ENCODE data around the gene SDK1. TPM values are rescaled to one million over a fixed set of nuclear protein-coding genes. Genes with fewer than 3 reads are reported as not detected.

Gene SDK1
- total RNA-seq, 1 donor from 2014 or later = 0.34 TPM

DNA sequence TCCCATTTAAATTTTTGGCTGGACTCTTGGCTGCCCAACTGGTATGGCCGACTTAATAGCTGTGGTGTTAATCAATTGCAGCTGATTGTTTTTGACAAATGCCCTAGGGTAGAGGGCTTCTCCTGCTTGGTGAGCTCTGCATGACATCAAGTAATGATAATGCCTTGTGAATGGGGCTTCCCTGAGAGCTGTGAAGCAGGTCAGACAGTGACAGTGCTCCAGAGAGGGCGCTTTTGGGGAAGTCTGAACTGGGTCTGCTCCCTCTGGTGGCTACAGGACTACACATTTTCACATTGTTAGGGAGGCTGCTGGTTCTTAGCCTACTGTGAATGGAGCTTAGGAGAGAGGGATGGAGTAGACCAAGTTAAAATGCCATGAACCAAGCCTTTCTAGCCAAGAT lies 98.8 kb downstream of the SDK1 start:
- intact Hi-C loops (cut with micrococcal nuclease) = loop anchor here (1.0 kb wide), 1 partner anchor 535 kb away; no protein-coding TSS in a partner anchor

DNA sequence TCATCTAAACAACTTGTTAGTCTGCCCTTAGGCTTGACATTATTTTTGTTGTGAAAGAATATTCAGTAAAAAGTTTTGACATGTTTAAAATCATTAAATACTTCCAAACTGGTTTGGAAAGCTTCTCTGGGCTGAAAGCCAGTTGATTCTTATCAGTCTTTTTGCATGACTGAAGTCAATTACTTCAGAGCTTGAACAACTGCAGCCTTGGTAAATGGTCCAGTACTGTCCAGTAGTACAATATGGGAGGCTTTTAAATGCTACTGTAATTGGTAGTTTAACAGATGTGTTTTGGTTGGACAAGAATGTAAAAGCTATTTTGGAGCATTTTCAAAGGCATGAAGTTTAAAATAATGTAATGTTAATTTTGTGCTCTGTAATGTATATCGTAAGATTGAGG lies 103.4 kb downstream of the SDK1 start:
- intact Hi-C loops (cut with micrococcal nuclease) = no loop called here

DNA sequence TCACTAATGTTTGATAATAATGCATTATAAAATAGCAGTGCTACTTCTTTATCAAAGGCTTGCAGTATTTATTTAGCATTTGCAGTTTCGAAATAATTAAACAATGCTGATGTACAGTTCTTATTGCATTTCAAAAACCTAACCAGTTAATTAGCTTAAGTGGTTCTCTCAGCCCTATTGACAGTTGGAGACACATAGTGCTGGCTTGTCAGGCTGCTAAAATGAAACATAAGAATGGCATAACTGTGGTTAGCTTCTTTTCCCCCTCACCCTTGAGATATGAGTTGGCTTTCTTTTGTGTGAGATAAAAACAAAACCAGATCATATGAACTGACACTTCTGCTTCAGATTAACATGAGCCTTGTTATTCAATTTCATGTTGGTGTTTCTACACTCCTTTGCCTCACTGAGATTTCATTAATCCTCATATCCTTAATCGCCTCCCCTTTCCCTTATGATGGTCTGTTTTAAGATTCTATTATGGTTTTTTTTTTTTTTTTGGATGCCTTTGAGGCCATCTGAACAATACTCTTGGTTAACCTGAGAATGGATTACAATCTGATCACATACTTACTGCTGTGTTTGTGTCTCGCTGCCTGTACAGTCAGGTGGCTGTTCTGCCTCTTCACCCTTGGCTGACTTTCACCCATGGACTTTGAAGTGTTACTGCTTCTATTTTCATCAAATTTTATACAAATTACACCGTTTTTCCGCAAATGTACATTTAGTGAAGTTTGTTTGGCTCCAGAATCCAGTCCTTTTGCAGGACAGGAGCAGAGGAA lies 108.0 kb downstream of the SDK1 start:
- intact Hi-C loops (cut with micrococcal nuclease) = no loop called here

DNA sequence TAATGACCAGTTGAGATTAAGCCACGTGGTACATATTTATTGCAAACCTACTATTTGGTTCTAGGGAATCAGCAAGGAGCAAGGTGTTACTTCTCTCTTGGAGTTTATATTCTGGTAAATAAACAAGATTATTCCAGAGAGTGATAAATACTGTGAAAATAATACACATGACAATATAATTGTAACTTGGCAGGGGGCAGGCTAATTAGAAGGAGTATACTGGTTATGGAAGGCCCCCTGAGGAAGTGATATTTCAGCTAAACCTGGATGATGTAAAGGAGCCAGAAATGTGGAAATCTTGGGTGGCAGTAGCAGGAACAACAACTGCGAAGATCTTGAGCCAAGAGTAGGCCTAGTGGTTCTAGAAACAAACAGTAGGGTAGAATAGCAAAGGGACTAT lies 111.8 kb downstream of the SDK1 start:
- intact Hi-C loops (cut with micrococcal nuclease) = no loop called here

DNA sequence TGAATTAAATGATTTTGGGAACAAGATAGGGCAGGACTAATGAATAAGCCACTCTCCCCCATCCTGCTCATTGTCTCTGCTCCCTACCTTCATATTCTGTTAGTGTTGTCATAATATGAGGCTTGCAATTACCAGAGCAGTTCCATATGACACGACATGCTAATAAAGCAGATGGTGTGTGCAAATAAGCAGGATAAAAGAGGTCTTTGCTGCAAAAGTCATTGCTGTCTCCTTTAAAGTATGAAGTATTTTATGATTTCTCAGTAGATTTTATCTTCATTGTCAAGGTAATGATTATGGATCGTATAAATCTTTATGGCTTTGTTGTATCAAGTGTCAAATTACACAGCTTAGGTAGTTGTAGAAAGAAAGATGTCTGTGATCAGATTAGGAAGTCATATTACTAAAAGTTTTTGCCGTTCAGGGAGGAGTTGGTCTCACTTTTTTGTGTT lies 114.8 kb downstream of the SDK1 start:
- intact Hi-C loops (cut with micrococcal nuclease) = no loop called here

DNA sequence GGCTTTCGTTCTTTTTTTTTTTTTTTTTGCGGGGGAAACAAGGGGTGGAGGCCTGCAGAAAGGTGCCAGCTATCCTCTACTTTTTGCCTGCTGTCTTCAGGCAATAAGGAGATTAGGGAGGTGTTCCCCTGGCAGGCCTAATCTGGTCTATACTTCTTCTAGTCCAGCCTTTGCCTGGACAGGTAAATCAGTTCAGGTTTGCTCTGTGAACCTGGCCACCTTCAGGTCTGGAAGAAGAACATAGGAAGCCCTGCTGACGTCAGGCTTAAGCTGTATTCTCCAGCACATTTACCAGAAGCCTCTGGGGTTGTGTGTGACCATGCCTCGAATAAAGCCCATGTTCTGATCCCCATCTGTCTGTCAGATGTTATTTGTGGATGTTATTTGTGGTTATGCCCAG lies 115.4 kb downstream of the SDK1 start:
- intact Hi-C loops (cut with micrococcal nuclease) = no loop called here

DNA sequence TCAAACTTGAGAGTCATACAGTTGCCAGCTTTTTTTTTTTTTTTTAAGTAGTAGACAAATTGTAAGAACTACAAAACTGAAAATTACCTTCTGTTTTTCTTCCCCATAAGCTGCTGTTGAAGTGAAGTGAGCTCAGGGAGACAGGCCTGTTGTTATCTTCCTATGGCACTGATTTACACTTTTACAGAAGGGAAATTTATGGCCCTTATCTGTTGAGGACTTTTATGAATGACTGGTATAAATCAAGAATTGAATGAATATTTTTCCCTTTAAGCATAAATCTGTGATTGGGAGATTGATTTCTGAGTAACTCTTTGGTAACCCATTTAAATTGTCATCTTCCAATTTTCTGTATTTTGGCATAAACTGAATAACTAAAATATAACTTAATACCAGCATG lies 124.0 kb downstream of the SDK1 start:
- intact Hi-C loops (cut with micrococcal nuclease) = no loop called here

DNA sequence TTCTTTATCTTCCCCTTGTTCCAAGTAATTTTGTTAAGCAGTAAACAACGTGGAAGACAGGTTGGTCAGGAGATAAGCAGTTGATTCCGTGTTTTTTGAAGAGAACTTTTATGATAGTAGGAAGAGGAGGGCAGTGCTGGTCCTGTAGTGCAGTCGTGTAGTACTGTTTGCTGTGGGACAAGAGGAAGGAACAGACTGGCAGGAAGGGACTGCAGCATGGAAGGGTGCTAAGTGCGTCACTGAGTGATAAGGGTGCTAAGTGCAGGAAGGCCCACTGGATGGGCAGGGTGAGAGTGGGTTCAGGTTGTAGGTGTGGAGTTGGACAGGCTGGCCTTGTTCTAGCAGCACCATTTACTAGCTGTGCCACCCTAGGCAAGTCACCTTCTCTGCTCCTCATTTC lies 125.0 kb downstream of the SDK1 start:
- intact Hi-C loops (cut with micrococcal nuclease) = no loop called here

DNA sequence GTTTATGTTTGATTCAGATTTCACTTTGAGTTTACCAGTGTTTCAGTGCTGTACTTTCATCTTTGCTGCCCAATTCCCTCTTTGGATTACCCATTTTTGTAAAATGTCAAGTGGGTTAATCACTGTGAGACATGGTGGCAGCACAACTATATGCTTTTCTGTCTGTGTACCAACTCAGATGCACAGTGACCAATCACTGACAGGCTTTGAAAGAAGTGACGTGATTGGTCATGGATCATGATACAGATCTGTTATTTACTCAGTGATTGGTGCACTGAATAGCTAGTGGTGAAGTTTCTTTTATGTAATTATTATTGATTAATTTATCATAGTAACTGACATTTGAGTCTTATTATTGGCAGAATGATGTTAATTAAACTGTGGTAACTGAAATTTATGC lies 126.9 kb downstream of the SDK1 start:
- intact Hi-C loops (cut with micrococcal nuclease) = no loop called here

DNA sequence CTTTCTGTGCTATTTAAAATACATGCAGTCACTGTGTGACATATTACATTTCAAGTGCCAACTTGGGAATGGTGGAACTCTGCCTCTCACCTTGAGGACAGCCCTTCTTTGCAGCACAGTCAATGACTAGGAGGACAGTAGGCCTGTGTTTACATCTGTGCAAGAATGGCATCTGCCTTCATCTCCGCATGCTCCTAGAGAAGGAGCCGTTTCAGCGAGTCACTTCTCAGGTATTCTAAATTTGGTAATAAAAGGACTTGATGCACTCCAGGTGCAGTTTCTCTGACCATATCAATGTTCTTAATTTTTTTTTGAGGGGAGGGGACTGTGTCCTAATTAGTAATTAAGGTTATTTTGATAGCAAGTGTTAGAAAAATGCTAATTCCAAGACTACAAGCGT lies 128.9 kb downstream of the SDK1 start:
- intact Hi-C loops (cut with micrococcal nuclease) = no loop called here

DNA sequence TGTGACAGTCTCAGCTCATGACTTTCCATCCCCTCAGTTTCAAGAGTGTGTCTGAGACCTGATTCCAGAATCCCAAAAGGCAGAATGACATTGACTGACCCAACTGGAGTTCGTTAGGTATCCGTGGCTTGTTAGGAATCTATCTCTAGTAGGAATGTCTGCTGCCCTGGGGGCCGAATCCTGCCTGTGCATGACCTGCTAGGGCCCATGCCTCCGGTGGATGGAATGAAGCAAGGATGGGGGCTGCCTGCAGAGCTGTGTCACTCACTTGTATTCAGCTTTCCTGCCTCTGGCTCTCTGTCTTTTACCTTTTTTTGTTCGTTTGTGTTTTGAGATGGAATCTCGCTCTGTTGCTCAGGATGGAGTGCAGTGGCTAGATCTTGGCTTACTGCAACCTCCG lies 129.5 kb downstream of the SDK1 start:
- intact Hi-C loops (cut with micrococcal nuclease) = no loop called here

DNA sequence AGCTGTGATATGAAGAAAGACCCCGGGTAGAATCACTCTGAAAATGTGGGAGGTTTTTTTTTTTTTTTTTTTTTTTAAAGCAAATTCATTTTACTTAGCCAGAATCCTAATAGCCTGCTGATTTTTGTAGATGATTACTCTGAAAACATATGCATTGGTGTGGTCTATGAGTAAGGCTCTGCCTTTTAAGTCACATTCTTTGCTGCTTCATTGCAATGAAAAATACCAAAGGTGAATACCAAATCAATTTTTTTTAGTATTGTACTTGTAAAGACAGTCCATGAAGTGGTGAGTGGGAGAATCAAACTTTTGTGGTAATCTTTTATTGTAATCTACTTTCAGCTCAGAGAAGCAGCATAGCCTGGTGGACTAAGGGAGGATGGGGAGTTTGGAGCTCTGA lies 130.3 kb downstream of the SDK1 start:
- intact Hi-C loops (cut with micrococcal nuclease) = no loop called here

DNA sequence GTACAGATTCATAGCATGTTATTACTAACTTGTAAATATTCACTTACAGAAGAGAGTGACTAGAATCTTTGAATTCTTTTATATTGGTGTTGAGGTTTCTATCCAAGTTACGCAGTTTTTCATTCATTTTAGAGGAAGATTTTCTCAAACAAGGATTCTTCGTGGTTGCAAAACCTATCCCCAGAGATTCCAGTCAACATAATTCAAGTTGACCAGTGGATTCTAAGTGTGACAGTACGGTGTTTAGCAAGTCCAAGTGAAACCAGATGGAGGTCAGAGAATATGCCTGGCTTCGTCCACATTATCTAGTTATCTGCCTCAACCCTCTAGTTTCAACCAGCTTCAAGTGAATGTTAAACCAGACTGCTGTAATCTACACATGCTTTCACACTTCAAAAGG lies 131.9 kb downstream of the SDK1 start:
- intact Hi-C loops (cut with micrococcal nuclease) = no loop called here

DNA sequence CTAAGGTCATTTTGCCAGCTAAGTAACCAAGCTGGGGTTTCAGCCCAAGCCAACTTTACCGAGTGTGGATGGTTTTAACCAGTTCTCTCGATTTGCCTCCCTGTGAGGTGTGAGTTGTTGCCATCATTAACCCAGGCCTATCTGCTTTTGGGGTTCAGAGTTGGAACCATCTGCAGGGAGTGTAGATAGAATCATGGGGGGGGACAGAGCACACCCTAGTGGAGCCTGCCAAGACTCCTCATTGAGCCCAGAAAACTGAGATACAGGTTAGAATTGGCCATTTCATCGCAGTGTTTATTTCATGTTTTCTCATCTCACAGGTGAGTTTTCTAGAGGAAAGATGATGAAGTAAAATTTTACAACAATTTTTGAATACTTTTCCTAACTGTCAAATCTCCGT lies 133.6 kb downstream of the SDK1 start:
- intact Hi-C loops (cut with micrococcal nuclease) = no loop called here

DNA sequence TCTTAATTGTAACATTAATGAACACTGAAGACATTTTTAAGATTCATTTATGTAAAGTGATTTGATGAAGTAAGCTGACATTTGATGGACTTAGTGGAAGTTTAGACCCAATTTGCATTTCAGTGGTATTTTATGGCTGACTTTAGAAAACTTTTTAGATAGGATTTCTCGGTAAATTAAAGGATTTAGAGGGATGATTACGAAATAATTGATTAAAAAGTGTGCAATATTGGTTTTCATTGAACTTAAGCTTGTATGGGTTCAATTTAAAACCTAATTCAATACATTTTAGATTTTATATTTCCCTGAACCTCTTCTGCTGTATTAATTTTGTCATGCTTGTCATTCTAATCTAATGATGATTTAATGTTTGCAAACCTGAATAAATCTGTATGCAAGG lies 135.1 kb downstream of the SDK1 start:
- intact Hi-C loops (cut with micrococcal nuclease) = no loop called here

DNA sequence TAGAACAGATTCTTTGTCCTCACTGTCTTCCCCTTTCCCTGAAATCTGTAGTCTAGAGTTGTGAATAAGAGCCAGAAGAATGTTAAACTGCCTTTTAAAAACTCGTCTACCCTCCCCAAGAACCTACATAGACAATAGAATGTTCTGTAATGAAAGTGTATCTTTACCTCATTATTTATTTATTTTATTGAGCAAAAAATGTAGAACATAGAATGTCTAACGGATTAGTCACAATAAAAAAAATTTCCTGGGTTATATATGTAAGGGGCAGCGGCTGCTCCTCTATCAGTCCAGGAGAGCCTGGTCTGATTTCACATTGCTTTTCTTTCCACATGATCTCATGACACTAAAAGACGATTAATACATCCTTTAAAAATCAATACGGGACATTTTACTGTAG lies 135.7 kb downstream of the SDK1 start:
- intact Hi-C loops (cut with micrococcal nuclease) = no loop called here

DNA sequence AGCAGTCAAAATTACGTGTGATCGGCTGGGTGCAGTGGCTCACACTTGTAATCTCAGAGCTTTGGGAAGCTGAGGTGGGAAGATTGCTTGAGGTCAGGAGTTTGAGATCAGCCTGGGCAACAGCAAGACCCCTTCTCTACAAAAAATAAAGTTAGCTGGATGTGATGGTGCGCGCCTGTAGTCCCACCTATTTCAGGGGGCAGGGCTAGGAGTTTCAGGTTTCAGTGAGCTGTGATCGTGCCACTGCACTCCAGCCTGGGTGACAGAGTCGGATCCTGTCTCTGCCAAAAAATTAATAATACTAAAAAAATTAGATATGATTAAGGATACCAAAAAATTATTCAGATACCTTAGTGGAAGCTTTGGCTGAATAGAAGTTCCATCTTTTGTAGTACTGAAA lies 136.4 kb downstream of the SDK1 start:
- intact Hi-C loops (cut with micrococcal nuclease) = no loop called here

DNA sequence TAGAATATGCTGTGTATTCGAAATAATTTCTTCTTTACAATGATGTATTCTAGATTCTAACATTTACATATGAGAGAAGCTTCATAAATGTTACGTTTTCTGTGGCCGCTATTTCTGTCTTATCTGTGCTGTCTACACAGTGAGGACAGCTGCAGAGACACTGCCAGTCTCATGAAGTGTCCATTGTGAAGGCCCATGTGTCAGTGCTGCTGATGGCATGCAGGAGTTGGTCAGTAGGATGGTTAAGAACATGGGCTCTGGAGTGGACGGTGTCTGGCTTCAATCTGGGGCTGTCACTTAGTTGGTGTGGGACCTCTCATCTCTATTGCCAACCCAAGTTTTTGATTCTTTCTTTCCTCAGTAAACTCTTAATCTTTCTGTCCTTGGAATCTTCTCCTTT lies 137.3 kb downstream of the SDK1 start:
- intact Hi-C loops (cut with micrococcal nuclease) = no loop called here

DNA sequence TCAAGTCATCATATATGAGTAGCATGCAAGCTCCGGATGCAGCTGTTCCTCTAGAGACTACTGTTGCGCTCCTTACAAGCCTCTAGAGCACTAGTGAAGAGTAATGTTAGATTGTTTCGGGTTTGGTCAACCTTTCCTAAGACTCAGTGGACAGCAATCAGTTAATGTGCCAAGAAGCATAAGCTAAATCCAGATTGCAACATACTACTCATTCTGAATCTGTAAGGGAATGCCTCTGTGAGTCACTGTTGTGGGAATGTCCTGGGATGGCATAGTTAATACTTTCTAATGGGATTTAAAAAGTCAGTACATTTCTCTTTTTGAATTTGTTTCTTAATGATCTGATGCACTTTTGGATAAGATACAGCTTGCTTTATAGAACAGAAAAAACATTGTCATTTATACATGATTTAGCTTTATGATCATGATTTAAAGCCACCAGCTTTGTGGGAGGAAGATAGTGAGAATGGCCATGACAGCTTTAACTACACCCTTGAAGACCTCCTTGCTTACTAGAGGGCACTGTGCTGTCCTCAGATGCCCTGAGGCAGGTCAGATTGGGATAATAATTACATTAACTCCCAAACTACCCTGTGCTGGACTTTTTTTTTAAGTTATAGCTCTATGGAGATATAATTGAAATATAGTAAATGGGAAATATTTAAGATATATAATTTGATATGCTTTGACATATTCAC lies 138.4 kb downstream of the SDK1 start:
- intact Hi-C loops (cut with micrococcal nuclease) = no loop called here

DNA sequence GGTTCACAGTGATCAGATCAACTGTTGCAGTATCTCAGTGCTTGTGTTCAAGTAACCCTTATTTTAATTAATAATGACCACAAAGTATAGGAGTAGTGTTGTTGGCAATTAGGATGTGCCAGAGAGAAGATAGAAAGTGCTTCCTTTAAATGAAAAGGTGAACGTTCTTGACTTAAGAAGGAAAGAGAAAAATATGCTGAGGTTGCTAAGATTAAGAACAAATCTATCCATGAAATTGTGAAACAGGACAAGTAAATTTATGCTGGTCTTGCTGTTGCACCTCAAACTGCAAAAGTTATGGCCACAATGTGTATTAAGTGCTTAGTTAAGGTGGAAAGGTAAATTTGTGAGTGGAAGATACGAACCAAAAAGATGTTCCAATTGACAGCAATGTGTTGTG lies 139.5 kb downstream of the SDK1 start:
- intact Hi-C loops (cut with micrococcal nuclease) = no loop called here

DNA sequence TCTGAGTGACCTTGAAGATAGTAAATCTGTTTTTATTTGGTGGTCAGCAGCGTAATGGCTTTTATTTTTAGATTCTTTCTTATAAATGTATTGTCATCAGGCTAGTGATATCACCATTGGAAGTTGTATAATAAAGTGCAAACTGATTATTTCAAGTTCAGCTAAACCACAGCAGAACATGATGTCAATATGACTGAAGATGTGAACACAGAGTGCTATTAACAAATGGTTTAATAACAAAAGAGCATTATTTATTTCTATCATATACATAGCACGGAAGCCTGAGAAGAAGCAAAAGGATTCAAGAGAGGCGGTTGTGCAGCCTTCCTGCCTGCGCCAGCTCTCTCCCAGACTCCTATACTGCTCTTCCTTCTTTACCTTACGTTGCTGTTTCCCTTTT lies 142.7 kb downstream of the SDK1 start:
- intact Hi-C loops (cut with micrococcal nuclease) = no loop called here

DNA sequence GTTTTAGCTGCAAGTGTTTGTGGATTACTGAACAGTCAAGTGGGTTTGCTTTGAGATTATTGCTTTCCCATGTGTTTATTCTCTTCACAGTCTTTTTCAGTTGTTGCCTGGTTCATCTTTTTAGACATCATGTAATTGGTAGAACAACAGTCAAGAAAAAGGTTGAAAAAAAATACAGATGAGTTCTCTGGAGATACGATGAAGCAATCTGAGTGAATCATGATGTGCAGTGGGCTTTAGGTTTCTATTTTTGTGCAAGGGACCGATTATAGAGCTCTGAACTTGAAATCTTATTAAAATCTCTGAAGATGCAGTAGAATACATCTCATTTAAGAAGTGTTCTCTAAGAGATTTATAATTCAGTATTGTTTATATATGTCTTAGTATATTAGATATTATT lies 145.7 kb downstream of the SDK1 start:
- intact Hi-C loops (cut with micrococcal nuclease) = no loop called here

DNA sequence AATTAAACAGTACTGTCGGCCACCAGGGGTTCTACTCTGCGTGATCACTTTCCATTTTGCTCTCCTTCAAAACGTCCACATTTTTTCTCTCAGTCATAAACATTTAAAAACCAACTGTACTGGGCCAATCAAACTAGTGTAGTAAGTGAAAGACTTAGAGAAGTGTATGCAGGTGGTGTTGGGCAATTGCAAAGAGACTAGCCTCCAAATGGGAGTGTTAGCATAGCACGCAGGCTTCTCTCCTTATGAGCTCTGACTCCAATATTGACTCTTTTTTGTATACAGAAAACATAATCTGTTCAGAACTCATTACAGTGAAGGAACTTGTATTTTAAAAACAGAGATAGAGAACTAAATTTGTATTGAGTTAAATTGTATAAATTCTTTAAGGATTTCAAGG lies 150.6 kb downstream of the SDK1 start:
- intact Hi-C loops (cut with micrococcal nuclease) = no loop called here
